ENCODE data around the gene RGS14.

GRCh38 chr5:177405805-177406204, 48.1 kb downstream of the RGS14 start:
- TF ChIP-seq CTCF (conservative IDR thresholded peaks at IDR 0.05; ENCODE audit: low read length) = no peak
- no peak for TF ChIP-seq EZH2phosphoT487 (IDR thresholded peaks at IDR 0.05; ENCODE audit: borderline replicate concordance)
